ENCODE measurements around the gene HIP1R.
A peak's percentile ranks its signal among the peaks of the same experiment; 100 is the strongest.

GRCh38 chr12:122860040-122860853, 25.0 kb downstream of the HIP1R start:
- peak; percentile 78 to 96 (median 94) for TF ChIP-seq CTCF (IDR thresholded peaks at IDR 0.05)
- no peak for TF ChIP-seq POLR2A (IDR thresholded peaks at IDR 0.05)
- TF ChIP-seq EP300 (IDR thresholded peaks at IDR 0.05) = no peak

Measured in ovary (tissue), 3 donors.